ENCODE measurements around the gene FNDC3A.
"Not testable (repeated sequence)": the region's sequence is repeated elsewhere in the genome, so short reads cannot be mapped to it uniquely, and the experiment has no call there.

DNA sequence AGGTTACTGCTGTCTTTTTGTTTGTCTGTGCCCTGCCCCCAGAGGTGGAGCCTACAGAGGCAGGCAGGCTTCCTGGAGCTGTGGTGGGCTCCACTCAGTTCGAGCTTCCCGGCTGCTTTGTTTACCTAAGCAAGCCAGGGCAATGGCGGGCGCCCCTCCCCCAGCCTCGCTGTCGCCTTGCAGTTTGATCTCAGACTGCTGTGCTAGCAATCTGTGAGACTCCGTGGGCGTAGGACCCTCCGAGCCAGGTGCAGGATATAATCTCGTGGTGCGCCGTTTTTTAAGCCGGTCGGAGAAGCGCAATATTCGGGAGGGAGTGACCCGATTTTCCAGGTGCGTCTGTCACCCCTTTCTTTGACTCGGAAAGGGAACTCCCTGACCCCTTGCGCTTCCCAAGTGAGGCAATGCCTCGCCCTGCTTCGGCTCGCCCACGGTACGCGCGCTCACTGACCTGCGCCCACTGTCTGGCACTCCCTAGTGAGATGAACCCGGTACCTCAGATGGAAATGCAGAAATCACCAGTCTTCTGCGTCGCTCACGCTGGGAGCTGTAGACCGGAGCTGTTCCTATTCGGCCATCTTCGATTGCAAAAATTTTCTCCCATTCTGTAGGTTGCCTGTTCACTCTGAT is 182.4 kb downstream of the FNDC3A start:
- TF ChIP-seq, protein P1, sequence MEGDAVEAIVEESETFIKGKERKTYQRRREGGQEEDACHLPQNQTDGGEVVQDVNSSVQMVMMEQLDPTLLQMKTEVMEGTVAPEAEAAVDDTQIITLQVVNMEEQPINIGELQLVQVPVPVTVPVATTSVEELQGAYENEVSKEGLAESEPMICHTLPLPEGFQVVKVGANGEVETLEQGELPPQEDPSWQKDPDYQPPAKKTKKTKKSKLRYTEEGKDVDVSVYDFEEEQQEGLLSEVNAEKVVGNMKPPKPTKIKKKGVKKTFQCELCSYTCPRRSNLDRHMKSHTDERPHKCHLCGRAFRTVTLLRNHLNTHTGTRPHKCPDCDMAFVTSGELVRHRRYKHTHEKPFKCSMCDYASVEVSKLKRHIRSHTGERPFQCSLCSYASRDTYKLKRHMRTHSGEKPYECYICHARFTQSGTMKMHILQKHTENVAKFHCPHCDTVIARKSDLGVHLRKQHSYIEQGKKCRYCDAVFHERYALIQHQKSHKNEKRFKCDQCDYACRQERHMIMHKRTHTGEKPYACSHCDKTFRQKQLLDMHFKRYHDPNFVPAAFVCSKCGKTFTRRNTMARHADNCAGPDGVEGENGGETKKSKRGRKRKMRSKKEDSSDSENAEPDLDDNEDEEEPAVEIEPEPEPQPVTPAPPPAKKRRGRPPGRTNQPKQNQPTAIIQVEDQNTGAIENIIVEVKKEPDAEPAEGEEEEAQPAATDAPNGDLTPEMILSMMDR (IDR thresholded peaks at IDR 0.05), result not testable (repeated sequence)
- not testable (repeated sequence) for TF ChIP-seq POLR2A (IDR thresholded peaks at IDR 0.05)
